GM18951 (cell line): ENCODE data around the gene KIAA0753.

Experiments used
- POLR2A ChIP-seq: IDR thresholded peaks from 4 replicates; pipeline ENCODE4 v1.6.1; 2011; ENCODE audit warnings: mild to moderate bottlenecking; ENCODE audit not compliant: insufficient read length, insufficient read depth; ENCODE audit errors: extremely low read depth
- in situ Hi-C: fragments of 300-500 bp; cut with MboI; formaldehyde crosslinking; loops from one replicate; pipeline ENCODE4 v1.12.0; 2022; ENCODE audit warnings: low sequenced_read_pairs, mixed read lengths, inconsistent platforms; ENCODE audit not compliant: unreplicated experiment

KIAA0753 gene

GRCh38 chr17:6643451-6644125, 3.1 kb upstream of the KIAA0753 start:
- no peak for TF ChIP-seq POLR2A
- in situ Hi-C loops: no loop called here

- TF ChIP-seq POLR2A: no peak
- in situ Hi-C loops: no loop called here
These were observed 2.1 kb upstream of the KIAA0753 start for GRCh38 chr17:6642592-6642991.

- TF ChIP-seq POLR2A: no peak
- in situ Hi-C loops: no loop called here
These were observed 844 bp upstream of the KIAA0753 start for GRCh38 chr17:6641247-6641863.

- in situ Hi-C loops: no loop called here
- TF ChIP-seq POLR2A: no peak
These were observed 650 bp downstream of the KIAA0753 start for GRCh38 chr17:6639586-6640535.

- in situ Hi-C loops: no loop called here
- TF ChIP-seq POLR2A: no peak
These were observed 1.4 kb downstream of the KIAA0753 start for GRCh38 chr17:6639014-6639585.

- in situ Hi-C loops: no loop called here
- no peak for TF ChIP-seq POLR2A
These were observed 2.2 kb downstream of the KIAA0753 start for GRCh38 chr17:6638046-6638908.

GRCh38 chr17:6637458-6637840, 3.1 kb downstream of the KIAA0753 start:
- in situ Hi-C loops: no loop called here
- TF ChIP-seq POLR2A: no peak

- in situ Hi-C loops: no loop called here
- no peak for TF ChIP-seq POLR2A
These were observed 3.7 kb downstream of the KIAA0753 start for GRCh38 chr17:6636616-6637457.

- no peak for TF ChIP-seq POLR2A
These were observed 4.4 kb downstream of the KIAA0753 start for GRCh38 chr17:6636105-6636504.

GRCh38 chr17:6633263-6633662, 7.2 kb downstream of the KIAA0753 start:
- TF ChIP-seq POLR2A: no peak
- in situ Hi-C loops: no loop called here

More at GRCh38 chr17:6636105-6636504, 4.4 kb downstream of the KIAA0753 start:
- in situ Hi-C loops: no loop called here

- in situ Hi-C loops: no loop called here
- no peak for TF ChIP-seq POLR2A
These were observed 8.0 kb downstream of the KIAA0753 start for GRCh38 chr17:6632530-6632929.
